Stimulated activated CD8-positive, alpha-beta memory T cell treated with anti-CD3 and anti-CD28 coated beads, Interleukin-4, amount 100 ng/mL, for 1 hour (primary cell): Measurements from ENCODE around the gene CD79B.
"Not testable (repeated sequence)": the region's sequence is repeated elsewhere in the genome, so short reads cannot be mapped to it uniquely, and the experiment has no call there.

Experiments used
- DNase-seq, 2 donors: peaks; one replicate each; pipeline ENCODE4 v3.0.0-alpha.2; 2020; ENCODE audit warnings: low read depth in 2 of 2, low spot score in 1 of 2

Gene CD79B

GRCh38 chr17:63881935-63882601, 50.1 kb downstream of the CD79B start, which contains the start of gene GH2:
GH2 (minus strand) TSS chr17:63881944; CDS start chr17:63881801, 143 bp downstream.
- DNase-seq = peak; percentile 28 to 37

- not testable (repeated sequence) for DNase-seq
Measured at GRCh38 chr17:63881337-63881736, 50.8 kb downstream of the CD79B start.

GRCh38 chr17:63880706-63881105, 51.4 kb downstream of the CD79B start:
- DNase-seq = no peak
